Measurements from ENCODE around the gene CEP41.

CEP41 gene

DNA sequence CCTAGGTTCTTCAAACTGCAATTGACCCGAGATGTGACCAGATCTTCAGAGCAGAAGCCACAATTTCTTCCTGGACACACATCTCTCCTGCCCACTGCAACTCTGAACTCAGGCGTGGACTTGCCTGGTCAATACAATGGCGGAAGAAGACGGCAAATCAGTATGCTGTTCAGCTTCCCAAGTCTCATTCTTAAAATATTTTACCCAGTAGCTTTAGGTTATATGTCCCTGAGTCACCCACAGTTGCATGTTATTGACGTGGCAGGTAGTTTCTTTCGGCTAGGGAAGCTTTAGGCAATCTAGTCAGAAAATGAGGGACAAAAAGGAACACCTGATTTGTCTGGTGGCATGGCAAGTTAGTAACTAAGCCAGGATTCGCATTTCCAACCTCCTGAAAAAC, 22.5 kb downstream of the CEP41 start:
- DNase-seq = no peak

DNA sequence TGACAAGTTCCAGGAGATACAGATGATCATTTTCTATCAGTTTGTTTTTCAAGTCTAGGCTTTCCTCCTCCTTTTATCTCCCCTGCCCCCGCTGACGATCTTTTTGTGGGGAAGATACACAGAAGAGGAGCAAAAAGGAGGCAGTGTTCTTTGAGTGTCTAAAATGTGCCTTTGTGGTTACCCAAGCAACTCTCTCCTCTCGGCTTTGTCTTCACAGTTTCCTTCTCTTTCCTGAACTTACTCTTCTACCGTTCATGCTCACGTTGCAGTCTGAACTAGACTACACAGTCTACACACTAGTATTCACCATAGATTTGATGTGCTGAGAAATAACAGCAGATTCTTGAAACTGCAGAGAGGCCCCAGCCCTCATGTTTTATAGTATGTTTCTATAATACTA, 23.6 kb downstream of the CEP41 start:
- no peak for DNase-seq

DNA sequence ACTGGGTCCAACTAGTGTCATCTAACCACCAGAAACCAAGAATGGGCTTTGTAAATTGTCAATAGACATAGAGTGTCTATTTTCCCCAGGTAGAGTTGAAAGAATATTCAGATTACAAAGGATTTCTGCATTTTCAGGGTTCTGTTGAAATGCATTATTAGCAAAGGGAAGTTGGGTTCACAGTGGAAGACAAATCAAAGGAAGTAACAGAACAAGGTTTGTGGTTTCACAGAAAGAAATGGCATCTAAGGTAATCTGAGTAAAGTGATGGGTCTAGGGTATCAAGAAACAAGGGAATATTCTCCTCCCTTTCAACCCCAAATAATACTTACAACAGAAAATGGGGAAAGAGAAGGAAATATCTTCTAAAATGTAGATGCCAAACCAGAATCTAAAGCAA, 25.8 kb downstream of the CEP41 start:
- DNase-seq = no peak

DNA sequence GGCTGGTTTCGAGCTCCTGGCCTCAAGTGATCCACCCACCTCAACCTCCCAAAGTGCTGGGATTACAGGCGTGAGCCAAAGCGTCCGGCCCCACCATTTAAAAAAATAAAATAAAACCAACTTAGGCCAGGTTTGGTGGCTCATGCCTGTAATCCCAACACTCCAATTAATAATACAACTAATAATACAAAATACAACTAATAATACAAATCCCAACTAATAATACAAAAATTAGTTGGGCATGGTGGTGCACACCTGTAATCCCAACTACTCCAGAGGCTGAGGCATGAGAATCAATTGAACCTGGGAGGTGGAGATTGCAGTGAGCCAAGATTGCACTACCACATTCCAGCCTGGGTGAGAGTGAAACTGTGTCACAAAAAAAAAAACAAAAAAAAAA, 27.6 kb downstream of the CEP41 start:
- no peak for DNase-seq

DNA sequence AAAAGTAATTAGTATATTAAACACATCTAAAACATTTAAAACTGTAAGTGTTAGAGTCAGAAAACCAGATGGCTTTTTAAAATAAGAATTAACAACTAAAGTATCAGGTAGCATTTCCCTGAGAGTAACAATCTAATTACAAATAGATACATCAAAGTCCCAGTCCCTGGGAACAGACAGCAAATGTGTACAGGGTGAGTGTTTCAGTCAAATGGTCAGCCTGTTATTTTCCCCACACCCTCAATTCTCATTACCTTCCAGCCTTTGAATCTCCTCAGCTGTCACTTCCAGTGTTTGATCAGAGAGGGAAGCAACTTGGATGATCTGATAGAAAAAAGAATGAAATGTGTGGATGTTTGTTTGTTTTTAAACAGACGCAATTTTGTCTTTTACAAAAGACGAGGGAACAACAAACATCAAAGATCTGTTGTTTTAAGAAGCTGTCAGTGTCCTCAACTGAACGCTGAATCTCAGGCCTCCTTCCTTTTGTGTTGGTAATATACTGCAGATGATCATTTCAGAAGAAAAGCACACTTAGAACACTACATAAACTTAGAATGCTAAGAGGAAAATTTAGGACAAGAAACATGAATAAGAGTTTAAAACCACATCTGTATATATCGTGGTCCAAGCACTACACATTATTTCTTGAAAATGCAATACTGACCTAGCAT, 29.8 kb downstream of the CEP41 start:
- no peak for DNase-seq

DNA sequence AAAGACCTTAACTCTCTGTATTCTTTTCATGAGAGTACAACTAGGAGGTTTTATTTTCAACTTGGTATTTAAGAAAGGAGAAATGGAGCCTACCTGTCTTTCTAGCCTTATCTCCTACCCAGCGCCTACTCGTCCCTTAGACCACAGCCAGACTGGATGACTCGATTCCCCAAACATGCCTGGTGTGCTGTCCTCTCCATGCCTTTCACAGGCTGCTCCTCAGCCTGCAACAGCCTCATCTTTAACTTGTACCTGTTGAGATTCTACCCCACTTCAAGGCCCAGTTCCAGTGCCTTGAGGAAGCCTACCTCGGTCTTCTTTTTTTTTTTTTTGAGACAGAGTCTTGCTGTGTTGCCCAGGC, 31.1 kb downstream of the CEP41 start:
- no peak for DNase-seq

DNA sequence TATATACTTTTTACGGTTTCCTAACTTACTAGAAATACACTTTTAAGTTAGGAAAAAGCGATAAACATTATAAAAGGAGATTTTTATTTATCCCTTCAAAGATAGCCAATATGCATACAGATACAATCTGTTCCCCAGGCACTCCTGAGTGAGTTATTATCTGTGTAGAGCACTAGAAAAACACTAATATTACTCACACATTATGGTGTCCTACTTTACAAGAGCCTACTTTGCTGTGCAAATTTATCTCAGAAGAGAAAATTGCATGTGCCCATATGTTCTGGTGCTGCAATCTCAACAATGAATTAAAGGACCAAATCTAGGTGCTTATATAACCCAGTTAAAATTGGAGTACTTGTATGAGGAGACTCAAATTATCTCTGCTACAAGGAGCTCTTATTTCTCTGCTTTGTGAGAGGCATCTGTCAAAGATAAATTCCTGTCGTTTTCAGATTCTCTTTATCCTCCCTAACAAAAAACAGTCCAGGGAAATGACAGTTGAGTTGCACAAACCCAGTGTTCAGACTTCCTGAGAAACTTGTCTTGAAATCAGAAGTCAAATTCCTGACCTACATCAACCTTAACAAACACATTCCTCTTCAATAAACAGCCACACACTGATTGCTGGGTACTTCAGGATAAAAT, 31.6 kb downstream of the CEP41 start:
- DNase-seq = no peak

DNA sequence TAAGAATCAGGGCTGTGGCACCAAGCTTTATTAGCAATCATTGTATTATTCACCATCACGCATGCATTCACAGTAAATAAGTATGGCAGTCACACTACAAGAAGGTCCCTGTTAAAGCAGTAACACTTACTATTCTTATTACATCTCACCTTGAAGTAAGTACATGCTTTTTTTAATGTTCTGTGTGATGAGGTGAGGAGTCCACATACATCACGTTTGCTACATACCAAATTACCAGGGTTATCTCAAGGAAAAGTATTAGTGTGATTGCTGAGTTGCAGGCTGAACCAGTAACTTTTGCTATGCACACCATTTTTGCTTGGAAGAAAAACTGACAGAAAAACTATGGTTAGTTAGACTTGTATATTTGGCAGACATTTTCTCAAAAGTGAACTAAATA, 35.8 kb downstream of the CEP41 start:
- DNase-seq = no peak

DNA sequence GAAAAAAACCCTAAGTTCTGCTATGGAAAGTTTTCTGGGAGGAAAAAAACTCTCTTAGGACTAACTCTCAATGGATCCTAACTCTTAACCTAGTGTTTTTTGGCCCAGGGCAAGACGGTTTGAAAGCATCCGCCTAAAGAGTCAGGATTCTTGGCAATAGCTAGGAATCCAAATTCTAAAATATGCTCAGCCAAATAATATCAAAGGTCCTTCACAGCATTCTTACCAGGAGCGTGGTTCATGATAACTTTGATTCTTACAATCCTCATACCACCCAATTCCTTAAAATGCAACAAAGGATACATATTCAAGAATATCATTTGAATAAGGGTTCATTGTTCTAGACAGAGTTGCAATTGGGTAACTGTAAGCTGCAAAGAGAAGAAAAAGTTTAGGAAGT, 39.2 kb downstream of the CEP41 start:
- peak; percentile 24 for DNase-seq

DNA sequence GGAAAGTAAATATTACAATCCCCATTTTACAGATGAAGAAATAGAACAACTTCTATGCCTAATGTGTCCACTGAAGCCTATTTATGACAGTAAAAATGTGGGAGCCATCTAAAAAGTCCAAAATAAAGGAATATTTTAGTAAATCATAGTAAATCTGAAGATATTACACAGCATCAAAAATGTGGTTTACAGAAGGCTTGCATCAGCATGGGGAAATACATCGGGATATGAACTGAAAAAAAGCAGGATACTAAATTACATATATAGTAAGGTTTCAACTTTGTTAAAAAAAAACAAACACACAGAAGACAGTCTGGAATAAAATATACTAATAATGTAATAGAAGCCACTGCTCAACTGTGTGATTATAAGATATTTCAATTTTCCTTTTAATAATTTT, 39.7 kb downstream of the CEP41 start:
- DNase-seq = peak; percentile 62

DNA sequence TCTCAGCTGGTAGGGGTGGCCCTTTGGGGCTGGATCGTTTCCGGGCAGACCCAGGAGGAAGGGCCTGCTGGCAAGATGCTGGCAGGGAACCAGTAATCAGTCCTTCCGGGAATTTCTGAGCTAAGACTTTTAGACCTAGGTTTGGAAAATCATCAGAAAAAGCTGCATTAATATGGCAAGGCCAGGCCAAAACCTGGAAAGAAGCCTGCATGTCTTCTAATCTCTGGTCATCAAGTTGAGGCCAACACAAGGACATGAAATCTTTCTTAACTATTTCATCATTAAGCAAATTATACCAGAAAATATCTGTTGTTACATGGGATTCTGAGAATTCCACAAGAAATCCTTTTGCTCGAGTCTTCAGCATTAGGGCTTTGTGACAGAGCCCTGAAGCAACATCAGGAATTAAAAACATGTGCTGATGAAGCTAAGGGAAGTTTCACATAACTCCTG, 40.7 kb downstream of the CEP41 start:
- DNase-seq = peak; percentile 96

DNA sequence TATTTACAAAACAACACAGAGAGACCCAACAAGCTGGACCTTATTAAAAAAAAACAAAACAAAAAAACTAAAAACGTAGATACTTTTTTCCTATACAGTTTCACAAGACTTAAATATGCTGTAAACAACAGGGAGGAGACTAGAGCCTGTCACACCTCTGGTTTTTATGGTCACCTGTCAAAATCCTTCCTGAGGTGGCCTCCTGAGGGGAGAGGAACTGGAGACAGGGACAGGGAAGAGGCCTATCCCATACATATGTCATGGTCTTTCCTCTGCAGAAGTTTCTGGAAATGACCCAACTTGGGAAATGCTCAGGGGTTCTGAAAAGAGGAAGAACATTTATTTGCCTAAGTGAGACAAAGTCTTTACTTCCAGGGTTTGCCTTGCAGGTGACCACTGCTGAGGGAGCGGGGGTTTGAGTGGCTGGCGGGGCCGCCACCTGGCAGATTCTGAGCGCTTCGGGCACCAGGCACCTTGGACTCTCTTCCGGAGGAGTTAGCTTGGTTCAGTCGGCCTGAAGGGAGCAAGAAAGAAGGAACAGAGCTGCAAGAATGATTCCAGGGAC, 42.2 kb downstream of the CEP41 start:
- no peak for DNase-seq

DNA sequence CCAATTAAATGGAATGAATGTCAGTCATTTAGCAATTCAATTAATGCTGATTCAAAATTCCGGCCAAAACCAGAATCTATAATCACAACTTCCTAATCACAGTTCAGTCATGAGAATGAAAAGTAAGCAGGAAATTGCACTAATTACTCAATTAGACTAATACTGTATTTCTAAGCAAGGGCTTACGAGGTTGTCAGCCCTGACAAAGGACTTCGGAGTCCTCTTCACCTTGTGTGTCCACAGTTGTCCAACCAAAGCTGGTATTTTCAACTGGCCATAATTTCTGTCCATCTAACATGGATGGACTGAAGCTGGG, 43.1 kb downstream of the CEP41 start:
- DNase-seq = no peak

DNA sequence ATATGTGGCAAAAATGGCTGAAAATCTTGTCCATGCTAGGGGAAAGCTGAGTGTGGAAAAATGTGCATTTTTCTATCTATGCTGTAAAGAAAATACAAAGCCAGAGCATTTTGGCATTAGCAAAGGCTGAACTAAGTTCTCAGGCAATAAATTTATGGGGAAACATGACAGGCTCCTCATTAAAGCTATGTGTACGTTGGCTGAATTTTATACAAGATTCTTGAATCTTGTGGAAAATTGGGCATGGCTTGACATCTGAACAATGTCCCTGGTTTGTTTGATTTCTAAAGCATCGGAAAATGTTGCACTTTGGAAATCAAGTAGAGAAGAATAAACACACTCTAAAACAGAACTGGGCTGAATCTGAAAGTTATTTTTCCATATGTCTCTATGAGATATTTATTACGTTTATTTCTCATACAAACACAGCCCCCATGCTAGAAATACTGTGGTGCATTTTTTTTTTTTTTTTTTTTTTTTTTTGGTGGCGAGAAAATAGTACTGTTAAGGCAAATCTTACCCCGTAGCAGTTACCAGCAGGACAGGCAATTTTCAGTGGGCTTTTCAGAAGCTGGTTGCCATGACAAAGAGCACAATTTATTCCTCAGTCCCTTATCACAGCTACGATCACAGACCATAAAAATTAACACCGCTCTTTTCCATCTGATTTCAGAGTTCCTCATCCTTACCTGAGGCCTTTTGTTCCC, 43.6 kb downstream of the CEP41 start:
- DNase-seq = peak; percentile 58

DNA sequence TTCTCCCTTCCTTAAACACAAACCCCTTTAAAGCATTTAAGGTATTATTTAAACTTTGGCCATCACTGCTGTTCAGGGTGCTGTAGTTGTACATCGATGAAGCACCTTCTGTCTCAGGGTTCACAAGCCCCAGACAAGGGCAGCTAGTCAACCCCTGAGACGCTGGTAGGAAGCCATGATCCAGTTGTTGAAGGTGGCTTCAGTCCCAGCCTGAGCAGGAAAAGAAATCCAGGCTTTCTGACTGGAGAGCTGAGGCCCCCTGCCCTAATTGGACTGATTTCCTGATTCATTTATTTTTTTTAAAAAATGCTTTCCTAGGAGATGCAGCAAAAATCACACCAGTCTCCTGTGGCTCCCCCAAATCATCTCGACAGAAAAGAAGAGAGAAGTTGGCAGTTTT, 44.7 kb downstream of the CEP41 start:
- DNase-seq = no peak

DNA sequence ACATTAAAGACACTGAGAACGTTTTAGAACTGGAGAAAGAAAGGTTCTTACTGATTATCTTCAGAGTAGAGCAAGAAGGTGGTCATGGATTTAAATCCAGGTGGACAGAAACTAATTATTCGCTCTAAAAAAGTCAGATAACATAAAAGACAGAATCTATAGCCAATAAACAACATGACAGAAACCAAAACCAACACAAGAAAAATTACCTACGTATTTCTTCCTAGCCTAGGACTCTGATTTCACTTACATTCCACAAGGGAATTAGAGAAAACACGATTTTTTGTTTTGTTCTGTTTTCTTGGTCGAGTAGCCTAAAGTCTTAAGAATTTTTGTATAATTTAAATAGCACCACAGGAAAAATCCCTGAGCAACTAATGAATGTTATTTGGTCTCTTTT, 45.4 kb downstream of the CEP41 start:
- DNase-seq = no peak

DNA sequence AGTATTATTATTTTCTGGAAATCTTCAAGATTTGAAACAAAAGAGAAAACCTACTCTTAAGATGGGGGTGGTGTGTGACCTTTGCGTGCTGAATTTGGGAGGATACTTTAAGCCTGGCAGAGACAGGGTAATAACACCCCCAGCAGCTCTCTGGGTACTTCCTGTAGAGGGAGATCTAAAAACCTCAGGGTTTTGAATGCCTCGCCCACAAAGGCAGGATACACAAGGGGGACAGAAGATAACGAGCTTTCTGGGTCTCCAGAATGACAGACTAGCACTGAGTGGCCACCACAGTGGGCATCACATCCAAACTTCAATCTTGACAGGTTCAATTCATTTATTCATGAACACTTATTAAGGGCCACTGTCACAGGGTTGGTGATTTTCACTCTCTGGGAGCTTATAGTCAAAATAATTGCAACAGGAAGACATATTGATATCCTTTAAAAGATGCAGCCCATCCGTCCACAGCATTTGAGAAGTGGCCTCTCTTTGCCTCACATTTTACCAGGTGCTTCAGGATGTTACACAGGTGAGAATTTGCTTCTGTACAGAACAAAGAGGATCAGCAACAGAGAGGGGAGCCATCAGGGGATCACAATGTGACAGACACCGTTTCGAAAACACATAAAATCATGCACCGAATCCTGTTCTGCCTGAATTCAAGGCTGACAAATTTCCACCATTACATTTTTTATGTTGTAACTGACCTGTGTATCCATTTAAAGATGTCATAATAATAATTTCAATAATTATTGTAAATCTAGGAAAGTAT, 46.2 kb downstream of the CEP41 start:
- DNase-seq = no peak

DNA sequence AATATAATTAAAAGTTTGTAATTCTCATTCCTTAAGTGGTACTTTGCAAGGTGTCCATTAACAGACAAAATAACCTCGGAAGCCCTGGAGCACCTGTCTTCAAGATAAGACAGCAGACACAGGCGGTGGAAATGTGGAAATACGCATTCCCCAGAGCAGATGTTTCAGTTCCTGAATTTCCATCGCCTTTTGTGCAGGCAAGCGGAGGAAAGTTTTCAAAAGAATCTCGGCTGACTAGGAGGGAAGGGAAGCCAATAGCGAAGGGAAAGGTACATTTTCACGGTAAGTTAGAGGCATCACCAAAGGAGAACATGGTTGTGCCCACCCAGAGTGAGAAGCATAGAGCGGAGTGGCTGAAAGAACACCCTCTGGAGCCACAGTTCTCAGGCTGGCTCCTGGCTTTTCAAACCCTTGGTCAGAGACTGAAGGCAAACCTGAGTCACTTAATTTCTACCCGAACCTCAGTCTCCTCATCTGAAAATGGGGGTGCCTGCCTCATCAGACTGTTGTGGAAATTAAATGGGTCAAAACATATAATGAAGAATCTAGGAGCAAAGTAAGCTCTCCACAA, 46.9 kb downstream of the CEP41 start:
- no peak for DNase-seq

DNA sequence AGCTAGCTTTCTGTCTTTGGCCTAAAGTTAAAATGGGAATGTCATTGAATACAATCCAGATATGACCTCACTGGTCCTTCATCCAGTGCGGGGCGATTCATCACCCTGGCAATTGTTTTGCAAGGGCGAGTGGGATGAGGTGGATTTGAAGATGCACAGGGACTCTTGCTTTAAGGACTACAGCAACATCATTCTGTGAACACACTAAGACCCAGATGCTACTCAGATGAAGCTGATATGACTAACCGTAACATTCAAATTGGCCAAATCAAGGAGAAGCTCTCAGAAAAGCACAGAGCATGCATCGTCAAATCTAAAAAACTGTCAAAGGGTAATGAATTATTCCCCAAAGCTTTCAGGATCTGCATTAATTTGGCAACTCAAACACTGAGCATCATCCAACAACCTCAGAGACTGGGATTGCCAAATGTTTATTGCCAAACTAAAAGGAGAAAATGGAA, 47.7 kb downstream of the CEP41 start:
- peak; percentile 59 for DNase-seq

DNA sequence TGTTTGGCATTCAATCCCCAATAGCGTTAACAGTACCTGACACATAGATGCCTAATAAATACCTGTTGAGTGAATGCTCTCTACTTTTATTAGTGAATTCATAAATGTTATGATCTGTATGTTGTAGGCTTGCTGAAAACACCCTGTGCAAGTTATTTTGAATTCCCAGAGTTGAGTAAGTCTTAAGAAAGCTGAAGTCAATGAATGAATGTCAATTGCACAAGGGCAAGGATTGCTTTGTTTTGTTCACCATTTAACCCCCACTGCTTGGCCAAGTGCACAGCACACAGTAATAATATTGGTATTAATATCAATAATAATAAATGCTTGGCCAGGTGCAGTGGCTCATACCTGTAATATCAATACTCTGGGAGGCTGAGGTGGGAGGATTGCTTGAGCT, 50.3 kb downstream of the CEP41 start:
- no peak for DNase-seq

DNA sequence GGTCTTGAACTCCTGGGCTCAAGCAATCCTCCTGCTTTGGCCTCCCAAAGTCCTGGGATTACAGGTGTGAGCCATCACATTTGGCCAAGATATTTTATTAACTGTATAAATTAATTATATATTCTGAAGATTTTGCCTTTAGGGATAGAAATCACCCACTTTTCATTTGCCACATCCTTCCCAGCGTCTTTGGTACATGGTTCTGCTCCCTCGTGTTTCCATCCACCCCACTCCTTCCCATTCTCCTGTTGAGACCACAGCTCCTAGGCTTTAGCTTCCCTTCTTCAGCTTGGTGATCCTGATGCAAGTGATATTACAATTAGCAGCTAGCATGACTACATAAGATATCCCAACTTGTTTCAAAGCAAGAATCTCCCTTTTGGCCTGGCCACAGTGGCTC, 52.1 kb downstream of the CEP41 start:
- no peak for DNase-seq

DNA sequence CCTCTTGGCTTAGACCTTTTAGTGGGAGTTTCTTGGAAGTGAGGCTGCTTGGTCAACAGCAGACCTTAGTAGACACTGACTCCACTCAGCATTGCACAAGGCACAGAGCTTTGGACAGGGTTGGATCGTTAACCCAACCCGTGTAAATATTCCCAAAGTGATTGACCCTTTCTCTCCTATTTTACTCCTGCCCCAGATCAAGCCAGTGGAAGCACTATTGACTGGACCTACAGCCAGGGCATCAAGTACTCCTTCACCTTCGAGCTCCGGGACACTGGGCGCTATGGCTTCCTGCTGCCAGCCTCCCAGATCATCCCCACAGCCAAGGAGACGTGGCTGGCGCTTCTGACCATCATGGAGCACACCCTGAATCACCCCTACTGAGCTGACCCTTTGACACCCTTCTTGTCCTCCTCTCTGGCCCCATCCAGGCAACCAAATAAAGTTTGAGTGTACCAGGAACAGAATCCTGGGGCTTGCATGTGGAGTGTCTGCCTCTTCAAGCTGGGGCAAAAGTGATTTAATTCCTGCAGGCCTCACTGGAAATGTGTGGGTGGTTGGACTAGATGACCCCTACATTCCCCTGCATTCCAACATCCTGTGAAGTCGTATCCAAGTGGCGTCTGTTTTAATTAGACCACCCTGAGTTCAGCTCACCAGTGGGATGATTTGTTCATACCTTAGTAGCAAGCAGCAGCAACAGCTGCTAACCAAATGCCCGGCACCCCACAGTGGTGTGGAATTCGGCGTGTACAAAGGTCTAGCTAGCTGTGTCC, 53.0 kb downstream of the CEP41 start:
- peak; percentile 87 for DNase-seq

Data from fibroblast of skin of scalp (primary cell).